Mammary epithelial cell (primary cell): Measurements from ENCODE around the gene TMEM89.

ENCODE experiments used
- CTCF ChIP-seq, 2 donors: IDR thresholded peaks in 1 of 2; conservative IDR thresholded peaks in 1 of 2; 2 replicates each; pipeline ENCODE4 v1.5.1; 2011 to 2012; ENCODE audit warnings: inconsistent platforms in 2 of 2, low read length in 2 of 2, mild to moderate bottlenecking in 2 of 2, control low read depth in 1 of 2, low read depth in 1 of 2; ENCODE audit not compliant: insufficient read depth in 1 of 2; ENCODE audit errors: extremely low read depth in 1 of 2
- EZH2 ChIP-seq: IDR thresholded peaks from 2 replicates; pipeline ENCODE4 v1.6.1; 2012; ENCODE audit warnings: low read length, inconsistent platforms, borderline replicate concordance

- TF ChIP-seq CTCF (conservative IDR thresholded peaks at IDR 0.05 in 1 of 2, IDR thresholded peaks at IDR 0.05 in 1 of 2; ENCODE audit: extremely low read depth in 1 of 2, insufficient read depth in 1 of 2, low read depth in 1 of 2, low read length in 2 of 2) (no peak), EZH2 (no peak)
Measured at GRCh38 chr3:48648188-48648850, 26.8 kb upstream of the TMEM89 start.
